Measurements from ENCODE around the gene MAGI3. TPM values are rescaled to one million over a fixed set of nuclear protein-coding genes. Genes with fewer than 3 reads are reported as not detected.

MAGI3 gene
- total RNA-seq, 6 experiments from 2014 or later = 8.5 to 14.5 (median 12.3) TPM

- H3K36me3 ChIP-seq = no peaks in the 10 kb centered on the region
- intact Hi-C loops (cut with DNase I) = no loop called here
- H3K27me3 ChIP-seq = no peaks in the 10 kb centered on the region
- ATAC-seq (no peak), DNase-seq (no peak)
- TF ChIP-seq POLR2A (IDR thresholded peaks at IDR 0.05) (no peak), CTCF (IDR thresholded peaks at IDR 0.05) (no peak)
- H3K27ac ChIP-seq = no peak overlapping the region
- H3K4me1 ChIP-seq = no peaks in the 10 kb centered on the region
- WGBS (ENCODE audit: insufficient coverage, low coverage, low lambda C conversion rate, missing lambda C conversion rate) = 94% methylated on average over 3 of the region's 3 CpGs
- no peaks in the 10 kb centered on the region for H3K9me3 ChIP-seq
- no peak overlapping the region for H3K4me3 ChIP-seq
Observed at GRCh38 chr1:113533061-113533460, 142.7 kb downstream of the MAGI3 start.

GRCh38 chr1:113534130-113534817 is 144.0 kb downstream of the MAGI3 start:
- Histone ChIP-seq H3K4me3 (no peak overlapping the region), H3K4me1 (no peaks in the 10 kb centered on the region), H3K9me3 (no peaks in the 10 kb centered on the region), H3K27ac (no peak overlapping the region), H3K36me3 (no peaks in the 10 kb centered on the region), H3K27me3 (no peaks in the 10 kb centered on the region)
- intact Hi-C loops (cut with DNase I) = no loop called here
- TF ChIP-seq CTCF (IDR thresholded peaks at IDR 0.05) (no peak), POLR2A (IDR thresholded peaks at IDR 0.05) (no peak)
- WGBS (ENCODE audit: insufficient coverage, low coverage, low lambda C conversion rate, missing lambda C conversion rate) = 90% methylated on average over 3 of the region's 4 CpGs
- DNase-seq (no peak), ATAC-seq (no peak)

- no peak for DNase-seq
- Histone ChIP-seq H3K4me3 (no peak overlapping the region), H3K36me3 (no peaks in the 10 kb centered on the region), H3K27me3 (no peaks in the 10 kb centered on the region), H3K9me3 (no peaks in the 10 kb centered on the region), H3K4me1 (no peaks in the 10 kb centered on the region), H3K27ac (no peak overlapping the region)
- no peak for ATAC-seq
- intact Hi-C loops (cut with DNase I) = no loop called here
- no peak for TF ChIP-seq POLR2A (IDR thresholded peaks at IDR 0.05)
- 71% methylated on average over 1 of the region's 1 CpG for whole genome bisulfite sequencing (ENCODE audit: insufficient coverage, low coverage, low lambda C conversion rate, missing lambda C conversion rate)
Observed at GRCh38 chr1:113534875-113535274, 144.6 kb downstream of the MAGI3 start.

- no peak for TF ChIP-seq POLR2A (IDR thresholded peaks at IDR 0.05)
- DNase-seq (no peak), ATAC-seq (no peak)
- H3K27me3 ChIP-seq = no peaks in the 10 kb centered on the region
- 88% methylated on average over 1 of the region's 1 CpG for WGBS (ENCODE audit: insufficient coverage, low coverage, low lambda C conversion rate, missing lambda C conversion rate)
- no peak overlapping the region for H3K27ac ChIP-seq
- no peak overlapping the region for H3K4me3 ChIP-seq
- no peaks in the 10 kb centered on the region for H3K4me1 ChIP-seq
- no peaks in the 10 kb centered on the region for H3K36me3 ChIP-seq
- intact Hi-C loops (cut with DNase I) = no loop called here
- H3K9me3 ChIP-seq = no peaks in the 10 kb centered on the region
Observed at GRCh38 chr1:113536182-113536780, 146.0 kb downstream of the MAGI3 start.

GRCh38 chr1:113538225-113538624 is 147.9 kb downstream of the MAGI3 start:
- no peaks in the 10 kb centered on the region for H3K36me3 ChIP-seq
- no peak overlapping the region for H3K4me3 ChIP-seq
- ATAC-seq = no peak
- no peak for TF ChIP-seq CTCF (IDR thresholded peaks at IDR 0.05)
- TF ChIP-seq POLR2A (IDR thresholded peaks at IDR 0.05) = no peak
- intact Hi-C loops (cut with DNase I) = no loop called here
- no peaks in the 10 kb centered on the region for H3K4me1 ChIP-seq
- no peaks in the 10 kb centered on the region for H3K27me3 ChIP-seq
- no peak for DNase-seq
- H3K27ac ChIP-seq = no peak overlapping the region
- WGBS (ENCODE audit: insufficient coverage, low coverage, low lambda C conversion rate, missing lambda C conversion rate) = 85% methylated on average over 3 of the region's 3 CpGs
- H3K9me3 ChIP-seq = no peaks in the 10 kb centered on the region
